Omental fat pad (tissue), 4 donors: ENCODE results near the gene PRAMEF12. TPM values are rescaled to one million over a fixed set of nuclear protein-coding genes. Genes with fewer than 3 reads are reported as not detected.
"Not testable (repeated sequence)": the region's sequence is repeated elsewhere in the genome, so short reads cannot be mapped to it uniquely, and the experiment has no call there.

ENCODE experiments used
- ATAC-seq: fragments of 150-250 bp; one replicate; pipeline ENCODE4 v1.9.1; 2016; ENCODE audit warnings: mild to moderate bottlenecking, moderate library complexity; ENCODE audit not compliant: low FRiP score
- DNase-seq: peaks from one replicate; pipeline ENCODE4 v3.0.0-alpha.2; 2019; ENCODE audit warnings: low spot score
- total RNA-seq, 4 donors: library from RNA; depleted of rRNA; stranded (reverse); fragments of >200 nt; gene quantifications; one replicate each; pipeline ENCODE4 v1.1.0, GENCODE V29; 2016
- TF ChIP-seq, protein P1 (sequence below), 3 donors: fragments of 450-650 bp; IDR thresholded peaks; one replicate each; pipeline ENCODE4 v1.5.1; 2016 to 2017; ENCODE audit warnings: antibody characterized with exemption in 3 of 3, mild to moderate bottlenecking in 3 of 3, moderate library complexity in 2 of 3

PRAMEF12 gene
- total RNA-seq, 4 donors from 2014 or later: not detected

DNA sequence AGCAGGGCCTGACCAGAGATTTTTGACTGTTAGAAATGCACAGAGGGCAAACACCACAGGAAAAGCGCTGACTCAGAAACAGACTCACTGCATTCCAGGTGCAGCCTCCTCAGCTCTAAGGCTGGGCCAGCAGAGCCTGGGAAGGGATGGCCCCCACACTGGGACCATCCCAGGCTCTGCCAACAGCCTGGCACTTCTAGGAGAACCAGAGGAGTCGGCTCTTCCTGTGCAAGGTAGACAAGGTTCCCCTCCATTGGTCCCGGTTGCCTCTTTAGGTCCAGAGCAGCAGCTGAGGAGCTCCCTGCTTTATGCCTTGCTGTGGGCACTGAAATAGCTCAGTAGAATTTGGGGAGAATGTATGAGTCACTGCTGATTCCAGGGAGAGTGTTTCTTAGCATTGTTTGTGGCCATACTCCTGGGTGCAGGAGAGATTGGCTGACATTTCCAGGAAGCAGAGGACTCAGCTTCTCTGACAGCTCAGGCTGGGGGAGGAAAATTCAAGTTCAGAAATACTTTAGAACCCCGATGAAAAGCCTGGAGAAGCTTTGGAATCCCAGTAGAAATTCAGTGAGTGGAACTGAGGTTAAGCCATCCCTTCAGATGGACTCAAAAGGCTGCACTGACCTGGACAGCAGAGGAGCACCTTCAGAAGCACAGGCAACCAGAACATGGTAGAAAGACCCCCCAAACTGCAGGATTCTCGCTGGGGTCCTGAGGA lies 37.3 kb downstream of the PRAMEF12 start:
- DNase-seq (no peak), ATAC-seq (peak; percentile 85)
- TF ChIP-seq, protein P1, sequence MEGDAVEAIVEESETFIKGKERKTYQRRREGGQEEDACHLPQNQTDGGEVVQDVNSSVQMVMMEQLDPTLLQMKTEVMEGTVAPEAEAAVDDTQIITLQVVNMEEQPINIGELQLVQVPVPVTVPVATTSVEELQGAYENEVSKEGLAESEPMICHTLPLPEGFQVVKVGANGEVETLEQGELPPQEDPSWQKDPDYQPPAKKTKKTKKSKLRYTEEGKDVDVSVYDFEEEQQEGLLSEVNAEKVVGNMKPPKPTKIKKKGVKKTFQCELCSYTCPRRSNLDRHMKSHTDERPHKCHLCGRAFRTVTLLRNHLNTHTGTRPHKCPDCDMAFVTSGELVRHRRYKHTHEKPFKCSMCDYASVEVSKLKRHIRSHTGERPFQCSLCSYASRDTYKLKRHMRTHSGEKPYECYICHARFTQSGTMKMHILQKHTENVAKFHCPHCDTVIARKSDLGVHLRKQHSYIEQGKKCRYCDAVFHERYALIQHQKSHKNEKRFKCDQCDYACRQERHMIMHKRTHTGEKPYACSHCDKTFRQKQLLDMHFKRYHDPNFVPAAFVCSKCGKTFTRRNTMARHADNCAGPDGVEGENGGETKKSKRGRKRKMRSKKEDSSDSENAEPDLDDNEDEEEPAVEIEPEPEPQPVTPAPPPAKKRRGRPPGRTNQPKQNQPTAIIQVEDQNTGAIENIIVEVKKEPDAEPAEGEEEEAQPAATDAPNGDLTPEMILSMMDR (IDR thresholded peaks at IDR 0.05): no peak

DNA sequence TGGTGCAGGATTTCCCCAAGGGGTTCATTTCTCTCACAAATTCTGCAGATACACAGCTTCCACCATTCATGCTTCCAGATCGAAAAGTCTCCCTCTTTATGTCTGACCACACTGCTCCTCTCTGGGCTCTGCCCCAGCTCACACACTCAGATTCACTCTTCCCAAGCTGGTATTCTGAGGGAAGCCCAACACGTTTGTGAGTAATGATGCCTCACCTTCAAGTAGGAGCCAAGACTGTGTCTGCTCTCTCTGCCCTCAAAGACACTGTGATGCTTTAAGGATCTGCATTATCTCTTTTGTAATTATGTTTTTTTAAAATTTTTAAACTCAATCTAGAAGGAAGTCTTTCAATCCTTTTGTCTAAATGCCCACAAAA lies 37.9 kb downstream of the PRAMEF12 start:
- DNase-seq: no peak
- ATAC-seq: peak; percentile 28
- TF ChIP-seq, protein P1 (IDR thresholded peaks at IDR 0.05): no peak

DNA sequence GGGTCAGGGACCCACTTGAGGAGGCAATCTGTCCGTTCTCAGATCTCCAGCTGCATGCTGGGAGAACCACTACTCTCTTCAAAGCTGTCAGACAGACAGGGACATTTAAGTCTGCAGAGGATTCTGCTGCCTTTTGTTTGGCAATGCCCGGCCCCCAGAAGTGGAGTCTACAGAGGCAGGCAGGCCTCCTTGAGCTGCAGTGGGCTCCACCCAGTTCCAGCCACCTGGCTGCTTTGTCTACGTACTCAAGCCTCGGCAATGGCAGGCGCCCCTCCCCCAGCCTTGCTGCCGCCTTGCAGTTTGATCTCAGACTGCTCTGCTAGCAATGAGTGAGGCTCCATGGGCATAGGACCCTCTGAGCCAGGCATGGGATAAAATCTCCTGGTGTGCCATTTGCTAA lies 45.5 kb downstream of the PRAMEF12 start:
- ATAC-seq: not testable (repeated sequence)

More for the DNA sequence above, 45.5 kb downstream of the PRAMEF12 start:
- not testable (repeated sequence) for DNase-seq

Other genes with a start within 250 kb of the PRAMEF12 start
- 100 to 1,000 TPM; 175 to 342 (median 227) TPM for gene DHRS3, start 155.5 kb upstream of the PRAMEF12 start, total RNA-seq
- under 1 TPM in 1 of 4 donors, not detected in 3; 0.28 TPM for gene AADACL4, start 129.7 kb upstream of the PRAMEF12 start, total RNA-seq
- gene AADACL3, start 57.6 kb upstream of the PRAMEF12 start, total RNA-seq: under 1 TPM in 1 of 4 donors, not detected in 3; 0.31 TPM
- gene CFAP107, start 27.5 kb upstream of the PRAMEF12 start, total RNA-seq: not detected
- not detected for gene PRAMEF1, start 17.7 kb downstream of the PRAMEF12 start, total RNA-seq
- gene PRAMEF11, start 57.7 kb downstream of the PRAMEF12 start, total RNA-seq: not detected
- not detected for gene HNRNPCL1, start 75.0 kb downstream of the PRAMEF12 start, total RNA-seq
- not detected for gene PRAMEF2, start 83.3 kb downstream of the PRAMEF12 start, total RNA-seq
- not detected for gene PRAMEF4, start 112.5 kb downstream of the PRAMEF12 start, total RNA-seq
- gene PRAMEF10, start 124.5 kb downstream of the PRAMEF12 start, total RNA-seq: not detected
- gene PRAMEF7, start 142.9 kb downstream of the PRAMEF12 start, total RNA-seq: not detected
- not detected for gene PRAMEF6, start 173.8 kb downstream of the PRAMEF12 start, total RNA-seq